Measurements from ENCODE around the gene MIA. TPM values are rescaled to one million over a fixed set of nuclear protein-coding genes. Genes with fewer than 3 reads are reported as not detected.
"Not testable (repeated sequence)": the region's sequence is repeated elsewhere in the genome, so short reads cannot be mapped to it uniquely, and the experiment has no call there.

The MIA gene
- total RNA-seq, 4 donors from 2014 or later, result 127 to 322 (median 209) TPM

GRCh38 chr19:40778706-40779284 is 3.5 kb downstream of the MIA start:
- H3K9me3 ChIP-seq, result no peaks in the 10 kb centered on the region
- TF ChIP-seq CTCF (IDR thresholded peaks at IDR 0.05), result no peak
- no peak for TF ChIP-seq POLR2A (IDR thresholded peaks at IDR 0.05)
- no peak for TF ChIP-seq EP300 (IDR thresholded peaks at IDR 0.05)
- H3K36me3 ChIP-seq, result peaks cover 0 to 22% (median 0%) of the 10 kb centered on the region in 3 donors
- WGBS, 2 donors, result 7 to 9% methylated on average over 7 of the region's 7 CpGs
- no peak for DNase-seq (ENCODE audit: low spot score in 2 of 2)
- peak overlapping the region; percentile 51 to 95 (median 78) for H3K4me3 ChIP-seq
- peak overlapping the region; percentile 83 to 97 (median 89) for H3K27ac ChIP-seq
- H3K4me1 ChIP-seq, result peaks cover 0 to 37% (median 18%) of the 10 kb centered on the region in 4 donors
- H3K27me3 ChIP-seq, result no peaks in the 10 kb centered on the region

- 95% methylated on average over 5 of the region's 5 CpGs for WGBS, 2 donors
- H3K4me3 ChIP-seq, result no peak overlapping the region
- no peaks in the 10 kb centered on the region for H3K27me3 ChIP-seq
- no peak overlapping the region for H3K27ac ChIP-seq
- no peak for DNase-seq (ENCODE audit: low spot score in 2 of 2)
- H3K9me3 ChIP-seq, result no peaks in the 10 kb centered on the region
- H3K4me1 ChIP-seq, result peaks cover 0 to 29% (median 16%) of the 10 kb centered on the region in 4 donors
- no peak for TF ChIP-seq EP300 (IDR thresholded peaks at IDR 0.05)
- no peak for TF ChIP-seq CTCF (IDR thresholded peaks at IDR 0.05)
- TF ChIP-seq POLR2A (IDR thresholded peaks at IDR 0.05), result no peak
- H3K36me3 ChIP-seq, result peaks cover 0 to 40% (median 0%) of the 10 kb centered on the region in 3 donors
These were observed 5.3 kb downstream of the MIA start for GRCh38 chr19:40780582-40780981.

- TF ChIP-seq EP300 (IDR thresholded peaks at IDR 0.05) (no peak), CTCF (IDR thresholded peaks at IDR 0.05) (no peak), POLR2A (IDR thresholded peaks at IDR 0.05) (no peak)
- 92 to 96% methylated on average over 7 of the region's 7 CpGs for whole genome bisulfite sequencing, 2 donors
These were observed 5.8 kb downstream of the MIA start for GRCh38 chr19:40781140-40781539.

GRCh38 chr19:40783711-40784110 is 8.4 kb downstream of the MIA start:
- Histone ChIP-seq H3K4me3 (no peak overlapping the region), H3K4me1 (peaks cover 0 to 14% (median 6%) of the 10 kb centered on the region in 4 donors), H3K27me3 (no peaks in the 10 kb centered on the region), H3K36me3 (peaks cover 0 to 64% (median 6%) of the 10 kb centered on the region in 3 donors), H3K27ac (no peak overlapping the region), H3K9me3 (no peaks in the 10 kb centered on the region)
- no peak for TF ChIP-seq CTCF (IDR thresholded peaks at IDR 0.05)
- TF ChIP-seq POLR2A (IDR thresholded peaks at IDR 0.05), result no peak
- TF ChIP-seq EP300 (IDR thresholded peaks at IDR 0.05), result no peak
- no peak for DNase-seq (ENCODE audit: low spot score in 2 of 2)
- 93 to 95% methylated on average over 10 to 14 of the region's 14 CpGs for WGBS, 2 donors

More at GRCh38 chr19:40781140-40781539, 5.8 kb downstream of the MIA start:
- no peaks in the 10 kb centered on the region for H3K27me3 ChIP-seq
- peaks cover 0 to 43% (median under 1%) of the 10 kb centered on the region in 3 donors for H3K36me3 ChIP-seq
- no peak overlapping the region for H3K27ac ChIP-seq
- H3K9me3 ChIP-seq, result no peaks in the 10 kb centered on the region
- H3K4me3 ChIP-seq, result no peak overlapping the region
- peaks cover 0 to 29% (median 15%) of the 10 kb centered on the region in 4 donors for H3K4me1 ChIP-seq
- DNase-seq (ENCODE audit: low spot score in 2 of 2), result no peak

GRCh38 chr19:40784146-40784545 is 8.8 kb downstream of the MIA start:
- not testable (repeated sequence) for H3K4me3 ChIP-seq; H3K27me3 ChIP-seq; H3K27ac ChIP-seq; H3K9me3 ChIP-seq; DNase-seq (ENCODE audit: low spot score in 2 of 2); H3K4me1 ChIP-seq
- peaks cover 0 to 68% (median 6%) of the 10 kb centered on the region in 3 donors for H3K36me3 ChIP-seq
- WGBS, 2 donors, result 100% methylated on average over 2 of the region's 2 CpGs

Measured in tibial nerve (tissue), 4 donors.